ENCODE data around the gene PDE6G. TPM values are rescaled to one million over a fixed set of nuclear protein-coding genes. Genes with fewer than 3 reads are reported as not detected.

PDE6G gene
- total and polyA plus RNA-seq, 2 of the 13 experiments (the other 11 are each of a cell fraction or from before 2014, with no cell fraction given) = 1.4 to 6.7 TPM

DNA sequence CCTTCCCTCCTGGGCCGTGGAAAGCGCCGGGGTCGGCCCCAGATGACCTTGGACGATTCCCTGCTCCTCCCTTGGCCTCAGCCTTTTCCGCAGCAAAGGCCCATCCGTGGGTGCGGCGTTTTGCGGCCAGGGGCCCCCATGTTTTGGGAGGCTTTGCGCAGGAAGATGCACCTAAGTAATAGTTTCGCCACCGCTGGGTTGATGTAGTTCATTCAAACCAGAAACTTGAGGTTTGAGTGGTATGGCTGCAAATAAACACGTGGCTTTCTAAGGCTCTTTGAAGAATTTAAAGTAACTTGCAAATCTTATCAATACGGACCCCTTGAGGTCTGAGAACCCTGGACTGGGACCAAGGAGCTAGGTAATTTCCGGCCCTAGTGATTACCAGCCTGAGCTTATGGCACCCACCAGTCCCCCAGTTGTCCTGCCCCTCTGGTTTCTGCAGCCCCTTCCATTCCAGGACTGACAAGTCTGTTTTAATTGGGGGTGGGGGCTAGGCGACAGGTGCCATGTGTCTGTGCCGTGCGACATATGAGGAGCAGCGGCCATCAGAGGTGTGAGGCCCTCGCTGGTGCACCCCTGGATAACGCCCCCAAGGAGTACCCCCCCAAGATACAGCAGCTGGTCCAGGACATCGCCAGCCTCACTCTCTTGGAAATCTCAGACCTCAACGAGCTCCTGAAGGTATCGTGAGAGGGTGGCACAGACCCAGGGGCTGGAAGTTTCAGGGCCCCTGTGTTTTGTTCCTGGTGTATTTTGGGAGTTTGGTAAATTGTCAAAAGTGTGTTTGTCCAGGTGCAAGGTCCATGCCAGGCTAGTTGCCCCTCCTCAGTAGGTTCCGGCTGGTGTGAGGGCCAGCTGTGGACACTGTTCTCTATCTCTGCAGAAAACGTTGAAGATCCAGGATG, 47.7 kb upstream of the PDE6G start (continued):
- TF ChIP-seq, protein P1, sequence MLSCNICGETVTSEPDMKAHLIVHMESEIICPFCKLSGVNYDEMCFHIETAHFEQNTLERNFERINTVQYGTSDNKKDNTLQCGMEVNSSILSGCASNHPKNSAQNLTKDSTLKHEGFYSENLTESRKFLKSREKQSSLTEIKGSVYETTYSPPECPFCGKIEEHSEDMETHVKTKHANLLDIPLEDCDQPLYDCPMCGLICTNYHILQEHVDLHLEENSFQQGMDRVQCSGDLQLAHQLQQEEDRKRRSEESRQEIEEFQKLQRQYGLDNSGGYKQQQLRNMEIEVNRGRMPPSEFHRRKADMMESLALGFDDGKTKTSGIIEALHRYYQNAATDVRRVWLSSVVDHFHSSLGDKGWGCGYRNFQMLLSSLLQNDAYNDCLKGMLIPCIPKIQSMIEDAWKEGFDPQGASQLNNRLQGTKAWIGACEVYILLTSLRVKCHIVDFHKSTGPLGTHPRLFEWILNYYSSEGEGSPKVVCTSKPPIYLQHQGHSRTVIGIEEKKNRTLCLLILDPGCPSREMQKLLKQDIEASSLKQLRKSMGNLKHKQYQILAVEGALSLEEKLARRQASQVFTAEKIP (CRISPR knock-in tag; IDR thresholded peaks at IDR 0.05; ENCODE audit: borderline replicate concordance) = no peak

DNA sequence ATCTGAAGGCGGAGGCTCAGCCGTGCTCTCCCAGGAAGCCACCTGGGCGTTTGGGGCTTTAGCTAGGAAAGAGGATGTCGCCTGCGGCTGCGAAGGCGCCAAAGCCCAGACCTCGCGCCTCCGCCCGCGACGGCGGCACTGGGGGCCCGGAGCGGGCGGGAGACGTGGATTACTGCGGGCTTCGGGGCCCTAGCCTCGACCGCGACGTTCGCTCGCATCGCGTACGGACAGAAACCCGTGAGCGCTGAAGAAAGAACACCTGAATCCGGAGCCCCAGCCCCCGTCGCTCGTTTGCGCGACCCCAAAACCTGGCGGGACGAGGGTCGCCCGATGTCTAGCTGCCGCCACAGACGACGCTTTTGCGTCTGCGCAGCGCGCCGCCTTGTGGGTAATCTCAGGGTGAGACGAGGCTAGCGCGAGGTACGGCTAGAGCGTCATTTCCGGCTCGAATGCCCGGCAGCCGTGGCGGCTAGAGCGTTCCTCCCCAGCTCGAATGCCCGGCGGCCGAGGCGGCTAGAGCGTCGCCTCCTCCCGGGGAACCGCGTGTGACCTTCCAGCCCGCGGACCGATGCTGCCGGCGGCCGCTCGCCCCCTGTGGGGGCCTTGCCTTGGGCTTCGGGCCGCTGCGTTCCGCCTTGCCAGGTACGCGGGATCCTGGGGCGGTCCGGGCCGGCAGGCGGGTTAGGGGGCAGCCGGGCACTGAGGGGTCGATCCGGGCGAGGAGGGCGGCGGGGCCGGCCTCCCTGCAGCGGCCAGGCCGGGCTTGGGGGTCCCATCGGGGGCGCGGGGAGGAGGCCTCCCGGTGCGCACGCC, 46.8 kb upstream of the PDE6G start, which contains the start of gene MRPL12:
TSS of gene MRPL12 (plus strand) at position 434 of the 813 bp plus-strand sequence. CDS start at position 569, 135 bp downstream.
- H2AFZ ChIP-seq (ENCODE audit: low read length) = no peak within 1 kb of the TSS
- peak within 1 kb of the TSS; percentile 91 for H3K4me2 ChIP-seq (ENCODE audit: low read depth, low read length)
- peak; percentile 91 for DNase-seq (ENCODE audit: low spot score)
- ATAC-seq = peak; percentile 82
- intact Hi-C loops (cut with micrococcal nuclease; ENCODE audit: unreplicated experiment) = loop anchor here (1.0 to 5.0 kb wide), 2 partner anchors 9 to 36 kb away; partner anchors contain the start of genes CCDC137, OXLD1 and SLC25A10
- CTCF ChIA-PET (ENCODE audit: low intra/inter-chr PET ratio, low total read pairs) = no interaction called here
- H4K20me1 ChIP-seq (ENCODE audit: insufficient read depth, low read length) = peaks cover 15% of the 10 kb centered on the region
- 0% methylated on average over 44 of the region's 102 CpGs for WGBS (ENCODE audit: low lambda C conversion rate)
- no peaks in the 10 kb centered on the region for H3K9me3 ChIP-seq (ENCODE audit: low read length)
- peak within 1 kb of the TSS; percentile 92 to 93 (median 92) for H3K4me3 ChIP-seq (replicated peaks in 1 of 3; ENCODE audit: insufficient read depth in 1 of 3, low read depth in 2 of 3, low read length in 3 of 3)
- H3K27me3 ChIP-seq (ENCODE audit: control insufficient read depth in 1 of 2, insufficient read depth in 2 of 2, low read length in 2 of 2) = no peaks in the 10 kb centered on the region; a peak in 1 of 5 replicates
- POLR2A ChIA-PET = interaction anchor here (0.7 to 4.9 kb wide), 26 partner anchors 9 to 399 kb away, joined by 3 to 143 read pairs (median 4); partner anchors contain the start of genes ACTG1, ARL16, CCDC137 and CENPX
- peak; percentile 97 for FAIRE-seq
- in situ Hi-C loops (cut with HindIII; ENCODE audit: extremely low pct_ligation_motif_present, low pct_unique_long_range_greater_than_20kb) = no loop called here
- peaks cover 33% of the 10 kb centered on the region for H3K4me1 ChIP-seq (ENCODE audit: insufficient read depth, low read length)
- H3K36me3 ChIP-seq (replicated peaks in 1 of 2; ENCODE audit: control insufficient read depth in 1 of 2, insufficient read depth in 2 of 2, low read length in 2 of 2) = peaks cover 28 to 54% of the 10 kb centered on the region in 2 experiments
- no TSS peak for BruUV-seq (replicated peaks)
- peak within 1 kb of the TSS; percentile 93 for H3K27ac ChIP-seq (ENCODE audit: extremely low read length, insufficient read depth, low read length)
- H3K9ac ChIP-seq (ENCODE audit: insufficient read depth, low read depth, low read length) = peak within 1 kb of the TSS; percentile 99
- peaks cover 58% of the 10 kb centered on the region for H3K79me2 ChIP-seq (ENCODE audit: insufficient read depth, low read length)
- TF ChIP-seq FOXP1 (IDR thresholded peaks at IDR 0.05) = no peak
- TF ChIP-seq FOXP1 (CRISPR knock-in tag; IDR thresholded peaks at IDR 0.05) = peak; percentile 39
- TF ChIP-seq ZNF235 (CRISPR knock-in tag; IDR thresholded peaks at IDR 0.05; ENCODE audit: borderline replicate concordance) = peak; percentile 48; the same call in 1 of the 2 replicates
- TF ChIP-seq, protein P2, sequence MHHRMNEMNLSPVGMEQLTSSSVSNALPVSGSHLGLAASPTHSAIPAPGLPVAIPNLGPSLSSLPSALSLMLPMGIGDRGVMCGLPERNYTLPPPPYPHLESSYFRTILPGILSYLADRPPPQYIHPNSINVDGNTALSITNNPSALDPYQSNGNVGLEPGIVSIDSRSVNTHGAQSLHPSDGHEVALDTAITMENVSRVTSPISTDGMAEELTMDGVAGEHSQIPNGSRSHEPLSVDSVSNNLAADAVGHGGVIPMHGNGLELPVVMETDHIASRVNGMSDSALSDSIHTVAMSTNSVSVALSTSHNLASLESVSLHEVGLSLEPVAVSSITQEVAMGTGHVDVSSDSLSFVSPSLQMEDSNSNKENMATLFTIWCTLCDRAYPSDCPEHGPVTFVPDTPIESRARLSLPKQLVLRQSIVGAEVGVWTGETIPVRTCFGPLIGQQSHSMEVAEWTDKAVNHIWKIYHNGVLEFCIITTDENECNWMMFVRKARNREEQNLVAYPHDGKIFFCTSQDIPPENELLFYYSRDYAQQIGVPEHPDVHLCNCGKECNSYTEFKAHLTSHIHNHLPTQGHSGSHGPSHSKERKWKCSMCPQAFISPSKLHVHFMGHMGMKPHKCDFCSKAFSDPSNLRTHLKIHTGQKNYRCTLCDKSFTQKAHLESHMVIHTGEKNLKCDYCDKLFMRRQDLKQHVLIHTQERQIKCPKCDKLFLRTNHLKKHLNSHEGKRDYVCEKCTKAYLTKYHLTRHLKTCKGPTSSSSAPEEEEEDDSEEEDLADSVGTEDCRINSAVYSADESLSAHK (CRISPR knock-in tag; IDR thresholded peaks at IDR 0.05; ENCODE audit: borderline replicate concordance) = no peak
- peak; percentile 76; the same call in 1 of the 2 replicates for TF ChIP-seq NFKBIZ (CRISPR knock-in tag; IDR thresholded peaks at IDR 0.05)
- TF ChIP-seq, protein P3, sequence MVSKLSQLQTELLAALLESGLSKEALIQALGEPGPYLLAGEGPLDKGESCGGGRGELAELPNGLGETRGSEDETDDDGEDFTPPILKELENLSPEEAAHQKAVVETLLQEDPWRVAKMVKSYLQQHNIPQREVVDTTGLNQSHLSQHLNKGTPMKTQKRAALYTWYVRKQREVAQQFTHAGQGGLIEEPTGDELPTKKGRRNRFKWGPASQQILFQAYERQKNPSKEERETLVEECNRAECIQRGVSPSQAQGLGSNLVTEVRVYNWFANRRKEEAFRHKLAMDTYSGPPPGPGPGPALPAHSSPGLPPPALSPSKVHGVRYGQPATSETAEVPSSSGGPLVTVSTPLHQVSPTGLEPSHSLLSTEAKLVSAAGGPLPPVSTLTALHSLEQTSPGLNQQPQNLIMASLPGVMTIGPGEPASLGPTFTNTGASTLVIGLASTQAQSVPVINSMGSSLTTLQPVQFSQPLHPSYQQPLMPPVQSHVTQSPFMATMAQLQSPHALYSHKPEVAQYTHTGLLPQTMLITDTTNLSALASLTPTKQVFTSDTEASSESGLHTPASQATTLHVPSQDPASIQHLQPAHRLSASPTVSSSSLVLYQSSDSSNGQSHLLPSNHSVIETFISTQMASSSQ (IDR thresholded peaks at IDR 0.05; ENCODE audit: low read depth) = no peak
- TF ChIP-seq, protein P3 (CRISPR knock-in tag; IDR thresholded peaks at IDR 0.05; ENCODE audit: borderline replicate concordance) = peak; percentile 88
- no peak for TF ChIP-seq RCOR2 (CRISPR knock-in tag; IDR thresholded peaks at IDR 0.05)
- TF ChIP-seq ISL2 (CRISPR knock-in tag; IDR thresholded peaks at IDR 0.05) = peak; percentile 45
- TF ChIP-seq NR2C2 (CRISPR knock-in tag; IDR thresholded peaks at IDR 0.05; ENCODE audit: borderline replicate concordance) = peak; percentile 92
